CD4-positive, alpha-beta T cell treated with Interleukin-2 at 100 ng/mL for 4 hours (primary cell): ENCODE measurements around the gene PSG6.
"Not testable (repeated sequence)": the region's sequence is repeated elsewhere in the genome, so short reads cannot be mapped to it uniquely, and the experiment has no call there.

Source experiments
- DNase-seq: peaks from one replicate; pipeline ENCODE4 v3.0.0-alpha.2; 2020; ENCODE audit warnings: low spot score

PSG6 gene

DNA sequence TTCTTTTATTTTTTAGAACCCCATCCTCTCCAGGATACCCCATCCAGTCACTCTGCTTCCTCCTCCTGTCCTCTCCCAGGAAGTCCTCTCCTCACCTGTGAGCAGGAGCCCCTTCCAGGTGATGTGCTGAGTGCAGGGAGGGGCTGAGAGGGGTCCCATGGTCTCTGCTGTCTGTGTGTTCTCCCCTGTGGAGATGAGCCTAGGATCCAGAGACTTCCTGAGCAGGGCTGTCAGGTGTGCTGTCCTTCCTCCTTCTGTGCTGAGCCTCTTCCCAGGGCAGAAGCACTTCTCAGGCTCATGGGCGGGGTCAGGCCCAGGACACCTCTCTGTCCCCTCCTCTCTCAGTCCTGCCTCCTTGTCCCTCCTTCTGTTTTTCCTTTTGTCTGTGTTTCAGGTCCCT lies at the start of gene PSG6:
Gene PSG6 (minus strand): TSS at position 261 of the 400 bp plus-strand sequence. CDS start 102 bp downstream, at position 159.
- not testable (repeated sequence) for DNase-seq

DNA sequence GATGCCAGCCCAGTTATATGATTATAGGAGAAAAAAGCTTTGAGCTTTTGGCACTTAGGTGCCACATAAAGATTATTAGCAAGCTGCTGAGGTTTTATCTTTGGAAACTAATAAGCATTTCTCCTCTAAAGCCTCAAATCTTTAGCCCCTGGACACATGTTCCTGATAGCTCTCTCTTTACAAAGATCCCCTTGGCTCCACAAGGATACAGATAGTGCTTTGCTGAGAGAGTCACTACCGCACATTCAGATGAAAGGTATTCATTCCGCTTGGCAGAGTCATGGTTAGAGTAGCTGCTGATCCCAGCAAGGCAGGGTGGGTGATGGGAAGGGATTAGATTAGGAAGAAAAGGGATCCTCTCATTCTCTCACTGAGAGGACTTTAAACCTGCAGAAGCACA lies 47.5 kb upstream of the PSG6 start:
- no peak for DNase-seq

DNA sequence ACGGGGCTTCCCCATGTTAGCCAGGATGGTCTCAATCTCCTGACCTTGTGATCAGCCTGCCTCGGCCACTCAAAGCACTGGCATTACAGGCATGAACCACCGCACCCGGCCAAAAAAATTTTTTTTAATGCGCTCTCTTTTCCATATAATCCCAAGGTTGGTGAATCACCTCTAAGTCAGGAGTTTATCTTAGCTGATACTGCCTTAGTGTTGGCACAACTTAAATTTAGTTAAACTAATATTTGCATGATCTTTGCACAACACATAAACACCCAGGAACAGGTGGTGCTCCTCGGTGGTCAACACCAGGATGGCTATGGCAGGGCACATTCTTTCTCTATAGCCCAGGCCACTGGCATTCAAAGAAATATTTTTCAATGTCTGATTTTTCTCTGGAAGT lies 43.4 kb upstream of the PSG6 start:
- DNase-seq = no peak

DNA sequence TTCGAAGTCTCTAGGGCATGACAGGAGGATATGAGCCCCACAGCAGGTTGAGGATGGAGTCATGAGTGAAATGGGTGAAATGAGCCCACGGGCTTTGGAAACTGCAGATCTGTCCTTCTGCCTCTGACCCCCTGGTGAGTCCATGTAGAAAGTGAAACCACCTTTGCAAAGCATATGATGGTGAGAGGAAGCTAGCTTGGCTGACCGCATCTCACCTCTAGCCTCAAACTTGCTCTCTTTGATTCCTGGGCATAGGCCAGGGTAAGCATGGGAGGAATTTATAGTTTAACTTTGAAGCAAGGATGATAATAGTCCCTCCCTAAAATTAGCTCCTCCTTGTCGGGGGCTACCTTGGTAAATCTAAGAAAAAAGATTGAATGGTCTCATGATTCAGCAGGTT lies 34.4 kb upstream of the PSG6 start:
- not testable (repeated sequence) for DNase-seq

DNA sequence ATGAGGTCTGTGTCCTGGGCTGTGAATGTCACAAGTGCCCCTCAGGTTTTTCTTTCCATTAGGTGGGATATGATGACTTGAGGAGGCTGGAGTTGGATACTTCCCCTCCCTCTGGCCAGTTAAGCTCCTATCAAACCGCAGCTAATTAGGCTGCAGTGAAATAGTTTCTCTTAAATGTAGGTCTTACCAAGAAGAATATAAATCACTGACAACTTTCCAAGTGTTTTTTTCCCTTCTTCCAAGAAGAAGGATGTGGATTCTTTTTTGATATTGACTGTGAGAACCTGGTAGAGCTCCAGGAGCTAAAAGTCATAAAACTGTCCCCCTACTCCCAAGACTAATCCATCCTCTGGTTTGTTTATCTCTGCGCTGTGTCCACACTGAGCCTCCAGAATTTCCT lies 33.8 kb upstream of the PSG6 start:
- DNase-seq = not testable (repeated sequence)

DNA sequence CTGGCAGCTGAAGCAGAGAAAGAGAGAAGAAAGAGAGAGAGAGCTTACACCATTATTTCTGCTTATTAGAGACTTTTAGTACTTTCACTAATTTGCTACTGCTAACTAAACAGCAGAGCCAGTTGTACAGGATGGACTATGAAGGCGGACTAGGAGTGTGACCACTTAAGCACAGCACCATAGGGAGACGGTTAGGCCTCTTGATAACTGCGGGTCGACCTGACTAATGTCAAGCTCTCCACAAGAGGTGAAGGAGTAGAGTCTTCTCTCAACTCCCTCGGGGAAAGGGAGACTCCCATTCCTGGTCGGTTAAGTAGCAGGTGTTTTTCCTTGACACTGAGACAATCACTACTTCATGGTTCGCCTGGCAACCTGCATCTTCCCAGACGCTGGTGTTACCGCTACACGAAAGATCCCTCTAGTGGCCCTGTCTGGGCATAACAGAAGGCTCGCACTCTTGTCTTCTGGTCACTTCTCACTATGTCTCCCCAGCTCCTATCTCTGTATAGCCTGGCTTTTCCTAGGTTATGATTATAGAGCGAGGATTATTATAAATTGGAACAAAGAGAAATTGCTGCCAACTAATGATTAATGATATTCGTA lies 24.6 kb upstream of the PSG6 start:
- DNase-seq = no peak

DNA sequence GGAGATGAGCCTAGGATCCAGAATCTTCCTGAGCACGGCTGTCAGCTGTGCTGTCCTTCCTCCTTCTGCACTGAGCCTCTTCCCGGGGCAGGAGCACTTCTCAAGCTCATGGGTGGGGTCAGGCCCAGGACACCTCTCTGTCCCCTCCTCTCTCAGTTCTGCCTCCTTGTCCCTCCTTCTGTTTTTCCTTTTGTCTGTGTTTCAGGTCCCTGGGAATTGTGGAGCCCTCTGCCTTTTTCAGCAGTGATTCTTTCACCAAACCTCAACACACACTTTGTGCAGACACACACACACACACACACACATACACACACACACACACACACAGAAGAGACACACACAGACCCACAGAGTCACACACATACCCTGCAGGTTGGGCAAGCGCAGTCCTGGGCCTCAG lies 19.4 kb upstream of the PSG6 start, which contains the start of gene PSG7:
Gene PSG7 (minus strand): TSS at position 101 of the 400 bp plus-strand sequence. CDS start 131 bp downstream, outside the sequence.
- not testable (repeated sequence) for DNase-seq

DNA sequence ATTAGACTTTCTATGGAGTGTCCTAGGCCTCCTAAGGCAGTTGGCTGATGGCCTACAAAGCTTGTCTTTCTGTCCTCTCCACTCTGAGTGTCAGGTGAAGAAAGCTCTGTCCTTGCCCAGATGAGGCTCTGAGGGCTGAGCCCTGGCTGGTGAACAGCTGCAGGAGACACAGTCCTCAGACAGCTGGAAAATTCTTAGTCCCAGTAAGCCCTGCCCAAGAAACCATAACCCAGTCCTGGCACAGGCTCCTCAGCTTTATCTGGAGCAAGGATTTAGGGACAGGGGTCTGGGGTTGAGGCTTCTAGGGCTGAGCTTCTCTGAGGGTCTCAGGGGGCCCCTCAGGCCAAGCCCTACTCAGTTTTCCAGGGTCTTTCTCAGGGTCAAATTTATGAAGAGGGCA lies 17.0 kb upstream of the PSG6 start:
- DNase-seq = not testable (repeated sequence)

DNA sequence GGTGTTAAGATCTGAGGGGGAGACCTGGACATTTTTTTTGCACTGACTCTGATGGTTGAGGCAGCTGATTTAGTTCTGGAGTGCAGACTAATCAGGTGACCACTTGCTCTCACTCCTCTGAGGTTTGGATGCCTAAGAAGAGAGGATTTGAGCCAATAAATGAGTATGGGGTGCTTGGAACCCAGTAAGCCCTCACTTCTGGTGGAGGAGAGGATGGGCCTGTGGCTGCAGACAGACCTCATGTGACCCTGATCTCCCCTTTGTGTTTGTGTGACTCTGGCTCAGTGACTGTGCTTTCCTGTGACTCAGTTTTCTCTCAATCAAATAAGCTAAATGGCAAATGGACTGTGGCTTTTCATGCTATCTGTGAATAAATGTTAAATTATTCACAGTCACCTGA lies 16.5 kb upstream of the PSG6 start:
- DNase-seq = not testable (repeated sequence)

DNA sequence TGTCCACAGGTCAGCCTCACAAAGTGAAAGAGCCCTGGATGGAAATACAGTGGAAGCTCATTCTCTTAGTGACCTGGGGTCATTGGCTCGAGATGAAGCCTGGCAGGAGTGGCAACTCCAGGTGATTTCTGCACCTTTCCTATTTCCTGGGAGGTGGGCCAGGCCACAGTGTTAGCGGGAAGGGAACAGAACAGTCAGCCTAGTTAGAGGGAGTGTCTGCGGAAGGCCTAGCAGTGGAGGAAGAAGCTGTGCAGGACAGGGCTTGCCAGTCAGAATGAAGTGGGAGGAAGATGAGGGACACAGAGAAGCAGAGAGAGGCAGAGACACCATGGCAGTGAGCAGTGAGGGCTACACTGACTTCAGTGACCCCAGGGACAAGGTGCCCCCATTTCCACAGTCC lies 15.7 kb upstream of the PSG6 start:
- not testable (repeated sequence) for DNase-seq

DNA sequence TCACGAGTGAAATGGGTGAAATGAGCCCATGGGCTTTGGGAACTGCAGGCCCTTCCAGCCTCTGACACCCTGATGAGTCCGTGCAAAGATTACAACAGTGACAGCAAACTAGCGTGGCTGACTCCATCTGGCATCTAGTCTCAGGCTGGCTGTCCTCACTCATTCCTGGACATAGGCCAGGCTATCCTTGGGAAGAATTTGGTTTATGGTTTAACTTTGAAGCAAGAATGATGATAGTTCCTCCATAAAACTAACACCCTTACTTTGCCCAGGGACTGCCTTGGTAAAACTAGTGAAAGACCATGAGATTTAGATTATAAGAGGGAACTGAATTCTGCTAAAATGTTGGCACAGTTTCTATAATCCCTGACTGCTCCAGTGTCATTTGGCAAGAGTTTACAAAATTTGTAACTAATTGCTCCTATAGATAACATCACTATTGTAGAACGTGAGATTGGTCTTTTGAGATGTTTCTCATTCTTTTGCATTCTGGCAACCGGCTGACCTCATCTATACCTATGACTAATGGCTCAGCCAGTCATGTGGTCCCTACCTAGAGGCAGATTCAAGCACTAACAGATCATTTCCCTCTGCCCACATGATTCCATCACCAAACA lies 14.9 kb upstream of the PSG6 start:
- DNase-seq = not testable (repeated sequence)

DNA sequence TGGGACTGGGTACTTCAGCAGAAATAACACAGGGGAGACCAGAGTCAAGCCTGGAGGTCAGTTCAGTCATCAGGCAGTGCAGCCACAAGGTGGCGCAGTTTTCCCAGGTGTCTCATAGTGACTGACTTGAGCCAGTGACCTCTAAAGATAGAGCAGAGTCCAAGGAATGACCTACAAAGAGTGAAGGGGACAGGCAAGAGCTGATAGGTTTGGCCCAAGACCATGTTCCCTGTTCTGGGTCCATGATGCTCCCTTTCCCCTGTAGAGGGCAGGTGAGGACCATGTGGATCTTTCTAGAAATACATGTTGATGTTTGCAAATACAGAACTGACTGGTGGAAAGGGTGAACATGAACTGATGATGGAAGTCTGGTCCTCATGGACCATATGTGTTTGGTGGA lies 12.5 kb upstream of the PSG6 start:
- not testable (repeated sequence) for DNase-seq

DNA sequence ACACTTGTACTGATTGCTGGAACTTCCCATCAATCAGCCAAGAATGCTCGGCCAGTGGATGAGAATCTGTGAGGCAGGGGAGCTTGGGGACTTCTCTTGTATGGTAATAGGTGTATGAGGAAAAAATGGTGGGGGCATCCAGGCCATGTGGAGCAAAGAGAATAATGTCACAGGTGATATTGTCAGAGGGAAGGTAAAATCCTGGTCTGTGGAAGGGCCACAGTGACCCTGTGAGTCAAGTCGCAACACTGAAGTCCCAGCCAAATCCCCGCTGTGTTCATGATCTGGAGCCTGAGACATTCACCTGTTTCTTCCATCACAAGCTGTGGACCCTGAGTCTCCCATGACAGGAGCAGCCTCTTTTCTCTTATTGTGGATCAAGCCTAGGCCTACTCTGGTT lies 11.2 kb upstream of the PSG6 start:
- DNase-seq = no peak

DNA sequence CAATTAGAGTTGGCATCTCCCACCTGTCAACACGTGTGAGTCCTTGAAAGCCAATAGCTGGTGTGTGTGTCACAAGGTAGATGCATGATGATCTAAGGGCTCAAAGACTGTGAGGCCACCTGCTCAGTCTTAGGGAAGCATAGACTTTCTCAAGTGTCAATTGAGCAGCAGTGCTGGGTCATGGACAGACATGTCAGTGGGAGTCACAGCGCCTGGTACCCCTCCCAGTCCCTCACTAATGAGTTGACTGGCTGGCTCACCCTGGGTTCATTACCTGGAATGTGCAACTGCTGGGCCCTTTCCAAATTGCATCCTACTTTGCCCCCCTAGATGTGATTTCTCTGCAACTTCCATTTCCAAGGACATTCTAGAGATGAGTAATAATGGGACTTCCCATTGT lies 9.1 kb upstream of the PSG6 start:
- DNase-seq = no peak

DNA sequence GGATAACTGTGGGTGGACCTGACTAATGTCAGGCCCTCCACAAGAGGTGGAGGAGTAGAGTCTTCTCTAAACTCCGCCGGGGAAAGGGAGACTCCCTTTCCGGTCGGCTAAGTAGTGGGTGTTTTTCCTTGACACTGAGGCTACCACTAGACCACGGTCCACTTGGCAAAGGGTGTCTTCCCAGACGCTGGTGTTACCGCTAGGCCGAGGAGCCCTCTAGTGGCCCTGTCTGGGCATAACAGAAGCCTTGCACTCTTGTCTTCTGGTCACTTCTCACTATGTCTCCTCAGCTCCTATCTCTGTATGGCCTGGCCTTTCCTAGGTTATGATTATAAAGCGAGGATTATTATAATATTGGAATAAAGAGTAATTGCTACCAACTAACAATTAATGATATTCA lies 5.4 kb upstream of the PSG6 start:
- DNase-seq = peak; percentile 11

DNA sequence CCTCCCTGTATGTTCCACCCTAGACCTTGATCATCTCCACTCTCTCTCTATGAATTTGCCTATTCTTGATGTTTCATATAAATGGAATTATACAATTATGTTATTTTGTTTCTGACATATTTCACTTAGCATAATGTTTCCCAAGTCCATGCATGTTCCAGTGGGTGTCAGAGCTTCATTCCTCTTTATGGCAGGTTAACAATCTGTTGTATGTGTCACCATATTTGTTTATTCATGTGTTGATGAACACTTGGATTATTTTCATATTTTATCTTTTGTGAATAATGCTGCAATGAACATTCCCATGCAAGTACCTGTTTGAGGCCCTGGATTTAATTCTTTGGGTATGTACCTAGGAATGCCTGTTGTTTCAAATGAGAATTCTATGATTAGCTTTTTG lies 3.3 kb upstream of the PSG6 start:
- DNase-seq = not testable (repeated sequence)

DNA sequence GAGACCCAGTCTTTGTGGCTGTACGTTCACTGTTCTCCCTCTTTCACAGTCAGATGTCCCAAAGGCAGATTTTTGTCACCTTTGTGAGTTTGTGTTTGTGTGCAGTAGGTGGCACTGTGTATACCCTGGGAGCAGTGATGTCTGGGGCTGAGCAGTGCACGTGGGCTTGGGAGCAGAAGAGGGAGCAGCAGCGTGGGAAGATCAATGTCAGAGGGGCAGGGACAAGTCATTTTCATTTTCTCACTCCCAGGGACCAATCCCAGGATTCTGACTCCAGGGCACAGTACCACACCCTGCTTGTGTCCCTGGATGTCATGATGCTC lies 2.0 kb upstream of the PSG6 start:
- no peak for DNase-seq

DNA sequence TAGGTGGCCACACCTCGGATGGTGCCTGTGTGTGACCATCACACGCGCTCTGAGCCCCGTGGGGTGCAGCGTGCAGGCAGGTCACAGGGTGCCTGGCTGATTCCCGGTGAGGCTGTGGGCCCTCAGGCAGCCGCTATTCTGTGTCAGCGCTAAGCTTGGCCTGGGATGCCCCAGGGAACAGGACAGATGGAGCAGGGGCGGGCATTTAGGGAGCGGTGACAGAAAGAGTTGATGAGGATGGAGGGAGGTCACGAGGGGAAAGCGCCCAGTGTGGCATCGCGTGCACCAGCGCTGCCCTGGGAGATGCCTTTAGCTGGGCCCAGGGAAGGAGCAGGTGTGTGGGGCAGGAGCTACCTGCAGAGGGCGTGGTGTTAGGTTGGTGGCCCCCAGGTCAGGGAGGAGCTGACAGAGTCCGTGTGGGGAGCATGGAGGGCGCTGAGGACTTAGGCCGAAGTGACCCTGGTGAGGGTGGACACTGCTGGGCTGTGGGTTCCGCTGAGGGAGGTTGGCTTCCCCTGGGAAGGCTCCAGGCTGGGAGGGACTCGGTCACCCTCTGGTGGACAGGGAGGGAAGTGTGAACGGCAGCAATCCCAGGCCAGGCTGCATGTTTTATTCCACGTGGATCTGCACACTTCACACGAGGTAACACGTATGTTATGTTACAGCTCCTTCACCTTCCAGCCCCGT lies 1.5 kb upstream of the PSG6 start:
- DNase-seq = not testable (repeated sequence)

DNA sequence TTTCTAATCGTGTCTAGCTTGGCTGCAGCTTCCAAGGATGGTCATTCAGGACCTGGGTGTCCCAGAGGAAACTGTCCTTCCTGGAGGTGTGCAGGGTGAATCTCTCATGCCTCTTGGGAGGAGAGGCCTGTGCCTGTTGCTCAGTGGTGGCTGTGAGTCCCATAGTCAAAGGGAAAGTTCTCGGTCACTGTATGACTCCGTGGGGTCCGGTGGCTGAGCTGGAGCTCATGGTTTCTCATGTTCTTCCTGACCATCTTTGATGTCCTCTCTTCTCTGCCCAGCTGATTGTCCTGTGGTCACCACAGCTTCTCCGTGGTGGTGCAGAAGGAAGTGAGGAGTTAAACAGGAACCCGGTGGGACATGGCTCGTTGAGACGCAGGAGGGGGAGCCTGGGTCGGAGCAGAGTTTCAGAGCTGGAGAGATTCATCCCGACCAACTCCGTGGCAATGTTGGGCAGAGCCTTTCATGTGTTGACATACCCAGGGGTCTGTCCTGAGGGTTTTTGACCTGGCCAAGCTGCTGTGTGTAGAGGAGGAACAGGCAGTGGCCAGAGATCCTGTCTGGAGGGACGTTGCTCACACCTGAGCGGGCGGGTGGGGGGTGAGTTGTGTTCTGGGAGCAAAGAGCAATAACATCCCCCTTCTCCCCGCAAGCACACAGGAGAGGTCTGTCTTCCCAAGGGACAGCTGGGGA lies 829 bp upstream of the PSG6 start:
- DNase-seq = not testable (repeated sequence)

DNA sequence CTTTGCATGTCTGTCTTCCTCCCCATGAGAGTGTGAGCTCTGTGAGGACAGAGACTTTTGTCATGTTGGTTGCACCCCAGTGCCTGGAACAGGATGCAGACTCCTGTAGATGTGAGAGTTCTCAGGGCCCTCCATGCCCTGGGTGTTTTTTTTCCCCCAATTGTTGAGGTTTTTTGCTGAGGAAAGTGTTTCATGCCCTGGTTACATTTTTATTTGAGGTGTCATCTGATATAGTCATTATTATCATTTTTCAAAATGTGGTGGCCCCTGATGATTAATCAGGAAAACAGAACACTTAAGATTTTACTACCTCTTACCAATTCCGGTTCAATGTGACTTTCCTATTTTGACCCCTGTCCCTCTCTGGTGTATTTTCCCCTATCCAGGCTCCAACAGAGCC lies 763 bp downstream of the PSG6 start:
- DNase-seq = not testable (repeated sequence)

DNA sequence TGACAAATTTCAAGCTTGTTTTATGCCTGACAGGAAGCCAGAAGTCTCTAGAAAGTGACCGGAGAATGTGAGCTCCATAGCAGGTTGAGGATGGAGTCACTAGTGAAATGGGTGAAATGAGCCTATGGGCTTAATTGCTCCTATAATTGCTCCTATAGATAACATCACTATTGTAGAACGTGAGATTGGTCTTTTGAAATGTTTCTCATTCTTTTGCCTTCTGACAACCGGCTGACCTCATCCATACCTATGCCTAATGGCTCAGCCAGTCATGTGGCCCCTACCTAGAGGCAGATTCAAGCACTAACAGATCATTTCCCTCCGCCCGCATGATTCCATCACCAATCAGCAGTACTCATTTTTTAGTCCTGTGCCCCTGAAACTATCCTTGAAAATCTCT lies 4.2 kb downstream of the PSG6 start:
- DNase-seq = not testable (repeated sequence)

DNA sequence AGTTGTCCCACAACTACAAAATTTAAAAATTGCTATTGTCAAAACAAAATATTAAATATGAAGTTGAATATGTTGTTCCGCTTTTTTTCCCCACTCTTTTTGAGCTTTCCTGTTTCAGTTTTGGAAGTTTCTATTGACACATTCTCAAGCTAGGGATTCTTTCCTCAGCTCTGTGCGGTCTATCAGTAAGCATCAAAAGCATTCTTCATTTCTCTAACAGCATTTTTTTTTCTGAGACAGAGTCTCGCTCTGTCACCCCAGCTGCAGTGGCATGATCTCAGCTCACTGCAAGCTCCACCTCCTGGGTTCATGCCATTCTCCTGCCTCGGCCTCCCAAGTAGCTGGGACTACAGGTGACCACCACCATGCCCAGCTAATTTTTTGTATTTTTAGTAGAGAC lies 4.8 kb downstream of the PSG6 start:
- not testable (repeated sequence) for DNase-seq

DNA sequence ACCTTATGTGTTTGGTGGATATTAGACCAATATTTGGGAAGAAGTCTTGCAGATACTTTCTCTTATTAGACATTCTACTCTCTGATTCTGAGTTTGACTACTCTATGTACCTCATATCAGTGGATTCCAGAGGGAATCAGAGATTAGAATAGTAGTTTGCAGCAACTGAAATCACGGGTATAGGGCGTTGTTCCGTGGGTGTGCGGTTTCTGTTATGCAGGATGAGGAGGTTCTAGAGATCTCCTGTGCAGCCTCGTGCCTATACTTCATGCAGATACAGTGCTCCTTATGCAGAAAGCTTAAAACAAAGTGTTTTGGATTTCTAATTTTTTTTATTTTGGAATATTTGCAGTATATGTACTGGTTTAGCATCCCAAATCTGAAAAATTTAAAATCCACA lies 6.0 kb downstream of the PSG6 start:
- not testable (repeated sequence) for DNase-seq
